ENCODE results near the gene ARPC5.
A peak's percentile ranks its signal among the peaks of the same experiment; 100 is the strongest.

The ARPC5 gene

GRCh38 chr1:183600634-183601033 lies 34.9 kb downstream of the ARPC5 start:
- no peak for ATAC-seq (ENCODE audit: low read depth)

GRCh38 chr1:183600136-183600535 lies 35.4 kb downstream of the ARPC5 start:
- no peak for DNase-seq (ENCODE audit: low spot score)

More at GRCh38 chr1:183600634-183601033, 34.9 kb downstream of the ARPC5 start:
- Histone ChIP-seq H3K4me3 (ENCODE audit: severe bottlenecking) (no peak overlapping the region), H3K36me3 (ENCODE audit: low read depth) (no peaks in the 10 kb centered on the region), H3K27me3 (ENCODE audit: insufficient read depth, poor library complexity, severe bottlenecking) (no peaks in the 10 kb centered on the region), H3K4me1 (ENCODE audit: insufficient read depth, poor library complexity, severe bottlenecking) (peaks cover 5% of the 10 kb centered on the region), H3K9me3 (ENCODE audit: severe bottlenecking) (no peaks in the 10 kb centered on the region), H3K27ac (ENCODE audit: poor library complexity, severe bottlenecking) (no peak overlapping the region)
- DNase-seq (ENCODE audit: low spot score) = no peak
- TF ChIP-seq CTCF (IDR thresholded peaks at IDR 0.05; ENCODE audit: poor library complexity, severe bottlenecking) = no peak

GRCh38 chr1:183598386-183598785 lies 37.2 kb downstream of the ARPC5 start:
- peaks cover 5% of the 10 kb centered on the region for H3K4me1 ChIP-seq (ENCODE audit: insufficient read depth, poor library complexity, severe bottlenecking)
- no peak for TF ChIP-seq CTCF (IDR thresholded peaks at IDR 0.05; ENCODE audit: poor library complexity, severe bottlenecking)
- no peak overlapping the region for H3K27ac ChIP-seq (ENCODE audit: poor library complexity, severe bottlenecking)
- no peaks in the 10 kb centered on the region for H3K36me3 ChIP-seq (ENCODE audit: low read depth)
- H3K9me3 ChIP-seq (ENCODE audit: severe bottlenecking) = no peaks in the 10 kb centered on the region
- H3K27me3 ChIP-seq (ENCODE audit: insufficient read depth, poor library complexity, severe bottlenecking) = no peaks in the 10 kb centered on the region
- H3K4me3 ChIP-seq (ENCODE audit: severe bottlenecking) = no peak overlapping the region
- ATAC-seq (ENCODE audit: low read depth) = no peak
- no peak for DNase-seq (ENCODE audit: low spot score)

More at GRCh38 chr1:183600136-183600535, 35.4 kb downstream of the ARPC5 start:
- no peak for TF ChIP-seq CTCF (IDR thresholded peaks at IDR 0.05; ENCODE audit: poor library complexity, severe bottlenecking)
- Histone ChIP-seq H3K9me3 (ENCODE audit: severe bottlenecking) (no peaks in the 10 kb centered on the region), H3K27ac (ENCODE audit: poor library complexity, severe bottlenecking) (no peak overlapping the region), H3K27me3 (ENCODE audit: insufficient read depth, poor library complexity, severe bottlenecking) (no peaks in the 10 kb centered on the region), H3K4me1 (ENCODE audit: insufficient read depth, poor library complexity, severe bottlenecking) (peaks cover 5% of the 10 kb centered on the region), H3K4me3 (ENCODE audit: severe bottlenecking) (no peak overlapping the region), H3K36me3 (ENCODE audit: low read depth) (no peaks in the 10 kb centered on the region)
- peak; percentile 71 for ATAC-seq (ENCODE audit: low read depth)

DNA sequence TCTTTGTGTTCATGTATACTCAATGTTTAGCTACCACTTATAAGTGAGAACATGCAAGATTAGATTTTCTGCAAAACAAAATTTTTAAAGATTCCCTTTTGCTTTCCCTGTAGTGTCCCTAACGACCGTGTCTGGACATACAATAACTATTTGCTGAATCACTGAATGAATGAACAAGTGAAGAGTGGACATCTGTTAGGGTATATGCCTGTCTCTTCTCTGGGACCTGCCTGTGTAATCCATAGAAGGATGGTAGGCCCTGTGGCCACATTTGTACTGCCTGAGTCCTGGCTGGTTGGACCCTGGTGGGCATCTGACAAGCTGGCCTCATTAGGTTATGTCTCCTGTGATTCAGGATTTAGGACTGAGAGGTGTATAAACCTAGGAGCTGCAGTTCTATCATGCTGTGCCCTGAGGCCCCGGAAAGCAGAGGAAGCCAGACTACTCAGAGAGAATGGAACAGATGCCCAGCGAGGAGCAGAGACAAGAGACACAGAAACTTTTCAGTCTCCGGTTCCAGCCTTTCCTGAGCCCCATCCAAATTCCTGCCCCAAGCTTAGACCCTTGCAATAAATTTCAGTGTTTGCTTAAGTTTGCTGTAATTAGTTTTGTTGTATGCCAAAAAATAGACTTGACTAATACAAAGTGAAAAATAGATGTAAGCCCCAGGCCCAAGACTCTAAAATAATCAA lies 37.8 kb downstream of the ARPC5 start:
- no peaks in the 10 kb centered on the region for H3K27me3 ChIP-seq (ENCODE audit: insufficient read depth, poor library complexity, severe bottlenecking)
- H3K4me3 ChIP-seq (ENCODE audit: severe bottlenecking) = no peak overlapping the region
- DNase-seq (ENCODE audit: low spot score) (no peak), ATAC-seq (ENCODE audit: low read depth) (no peak)
- no peaks in the 10 kb centered on the region for H3K9me3 ChIP-seq (ENCODE audit: severe bottlenecking)
- H3K27ac ChIP-seq (ENCODE audit: poor library complexity, severe bottlenecking) = no peak overlapping the region
- H3K36me3 ChIP-seq (ENCODE audit: low read depth) = no peaks in the 10 kb centered on the region
- H3K4me1 ChIP-seq (ENCODE audit: insufficient read depth, poor library complexity, severe bottlenecking) = peaks cover 5% of the 10 kb centered on the region
- TF ChIP-seq CTCF (IDR thresholded peaks at IDR 0.05; ENCODE audit: poor library complexity, severe bottlenecking) = no peak

DNA sequence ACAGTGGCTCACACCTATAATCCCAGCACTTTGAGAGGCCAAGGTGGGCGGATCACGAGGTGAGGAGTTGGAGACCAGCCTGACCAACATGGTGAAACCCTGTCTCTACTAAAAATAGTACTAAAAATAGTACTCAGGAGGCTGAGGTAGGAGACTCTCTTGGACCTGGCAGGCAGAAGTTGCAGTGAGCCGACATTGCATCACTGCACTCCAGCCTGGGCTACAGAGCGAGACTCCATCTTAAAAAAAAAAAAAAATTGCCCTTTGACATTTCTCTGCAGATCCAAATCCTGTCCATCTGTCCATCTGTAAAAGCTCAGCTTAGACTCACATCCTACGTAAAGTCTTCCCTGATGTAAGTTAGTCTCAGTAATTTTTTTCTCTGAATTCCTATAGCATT lies 39.1 kb downstream of the ARPC5 start:
- H3K27me3 ChIP-seq (ENCODE audit: insufficient read depth, poor library complexity, severe bottlenecking) = no peaks in the 10 kb centered on the region
- no peak for TF ChIP-seq CTCF (IDR thresholded peaks at IDR 0.05; ENCODE audit: poor library complexity, severe bottlenecking)
- H3K36me3 ChIP-seq (ENCODE audit: low read depth) = no peaks in the 10 kb centered on the region
- H3K9me3 ChIP-seq (ENCODE audit: severe bottlenecking) = no peaks in the 10 kb centered on the region
- DNase-seq (ENCODE audit: low spot score) = no peak
- no peak overlapping the region for H3K4me3 ChIP-seq (ENCODE audit: severe bottlenecking)
- H3K27ac ChIP-seq (ENCODE audit: poor library complexity, severe bottlenecking) = no peak overlapping the region
- H3K4me1 ChIP-seq (ENCODE audit: insufficient read depth, poor library complexity, severe bottlenecking) = peaks cover 5% of the 10 kb centered on the region
- no peak for ATAC-seq (ENCODE audit: low read depth)

All from RWPE2 (cell line).